Keratinocyte (primary cell): Measurements from ENCODE around the gene GTF2H3.

Experiments used
- EZH2 ChIP-seq: IDR thresholded peaks from one replicate; pipeline ENCODE4 v1.6.1; 2012; ENCODE audit warnings: inconsistent platforms, mild to moderate bottlenecking, low read length, moderate library complexity
- TF ChIP-seq, protein P1 (sequence below), 3 experiments: IDR thresholded peaks in 1 of 3; conservative IDR thresholded peaks in 1 of 3; optimal IDR thresholded peaks in 1 of 3; 2 replicates in 2 of 3; 3 replicates in 1 of 3; pipeline versions ENCODE3 to v1.5.1; 2011; ENCODE audit warnings: low read length in 3 of 3, mild to moderate bottlenecking in 3 of 3, moderate library complexity in 2 of 3, control low read depth in 1 of 3, inconsistent platforms in 1 of 3; ENCODE audit not compliant: insufficient read depth in 2 of 3; ENCODE audit errors: extremely low read depth in 1 of 3

- TF ChIP-seq, protein P1, sequence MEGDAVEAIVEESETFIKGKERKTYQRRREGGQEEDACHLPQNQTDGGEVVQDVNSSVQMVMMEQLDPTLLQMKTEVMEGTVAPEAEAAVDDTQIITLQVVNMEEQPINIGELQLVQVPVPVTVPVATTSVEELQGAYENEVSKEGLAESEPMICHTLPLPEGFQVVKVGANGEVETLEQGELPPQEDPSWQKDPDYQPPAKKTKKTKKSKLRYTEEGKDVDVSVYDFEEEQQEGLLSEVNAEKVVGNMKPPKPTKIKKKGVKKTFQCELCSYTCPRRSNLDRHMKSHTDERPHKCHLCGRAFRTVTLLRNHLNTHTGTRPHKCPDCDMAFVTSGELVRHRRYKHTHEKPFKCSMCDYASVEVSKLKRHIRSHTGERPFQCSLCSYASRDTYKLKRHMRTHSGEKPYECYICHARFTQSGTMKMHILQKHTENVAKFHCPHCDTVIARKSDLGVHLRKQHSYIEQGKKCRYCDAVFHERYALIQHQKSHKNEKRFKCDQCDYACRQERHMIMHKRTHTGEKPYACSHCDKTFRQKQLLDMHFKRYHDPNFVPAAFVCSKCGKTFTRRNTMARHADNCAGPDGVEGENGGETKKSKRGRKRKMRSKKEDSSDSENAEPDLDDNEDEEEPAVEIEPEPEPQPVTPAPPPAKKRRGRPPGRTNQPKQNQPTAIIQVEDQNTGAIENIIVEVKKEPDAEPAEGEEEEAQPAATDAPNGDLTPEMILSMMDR (optimal IDR thresholded peaks at IDR 0.05 in 1 of 3, IDR thresholded peaks at IDR 0.05 in 1 of 3, conservative IDR thresholded peaks at IDR 0.05 in 1 of 3; ENCODE audit: extremely low read depth in 1 of 3, insufficient read depth in 2 of 3, low read length in 3 of 3), result no peak
- TF ChIP-seq EZH2, result no peak
These were observed 41.7 kb upstream of the GTF2H3 start for GRCh38 chr12:123591702-123592481.
